ENCODE data around the gene OR1M1.

OR1M1 gene

DNA sequence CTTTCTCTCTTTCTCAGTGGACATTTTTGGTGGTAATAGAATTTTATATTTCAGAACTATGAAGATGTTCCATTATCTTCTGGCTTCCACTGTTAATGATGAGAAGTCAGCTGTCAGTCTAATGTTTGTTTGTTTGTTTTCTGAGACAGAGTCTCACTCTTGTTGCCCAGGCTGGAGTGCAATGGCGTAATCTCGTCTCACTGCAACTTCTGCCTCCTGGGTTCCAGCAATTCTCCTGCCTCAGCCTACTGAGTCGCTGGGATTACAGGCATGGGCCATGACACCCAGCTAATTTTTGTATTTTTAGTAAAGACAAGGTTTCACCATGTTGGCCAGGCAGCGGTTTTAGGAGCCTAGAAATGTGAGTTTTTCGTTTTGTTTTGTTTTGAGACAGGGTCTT is 58.1 kb downstream of the OR1M1 start:
- Histone ChIP-seq H4K20me1 (ENCODE audit: insufficient read depth, low read length) (no peaks in the 10 kb centered on the region), H3K79me2 (ENCODE audit: low read length) (peaks cover 94% of the 10 kb centered on the region), H3K9me3 (replicated peaks; ENCODE audit: insufficient read depth, low read length) (peaks cover 4% of the 10 kb centered on the region; the same call in 1 of the 2 replicates), H3K27me3 (replicated peaks; ENCODE audit: insufficient read depth, low read length) (no peaks in the 10 kb centered on the region), H3K4me3 (ENCODE audit: low read length) (no peak overlapping the region), H3F3A (ENCODE audit: insufficient read depth, low read length) (no peaks in the 10 kb centered on the region), H3K4me2 (ENCODE audit: low read depth, low read length) (no peak overlapping the region), H3K36me3 (replicated peaks; ENCODE audit: insufficient read depth, low read length) (peaks cover 25% of the 10 kb centered on the region), H3K27ac (ENCODE audit: low read length) (no peak overlapping the region), H3K9ac (ENCODE audit: low read length) (no peak overlapping the region), H3K9me2 (replicated peaks; ENCODE audit: insufficient read depth, low read length) (no peaks in the 10 kb centered on the region), H2AFZ (ENCODE audit: low read length) (no peak overlapping the region), H3K4me1 (ENCODE audit: low read length) (0 out of 2 replicates have a peak, but pooled peaks cover 5% of the 10 kb centered on the region)
- DNase-seq: no peak
- TF ChIP-seq EZH2 (optimal IDR thresholded peaks at IDR 0.05; ENCODE audit: low read depth, low read length) (no peak), EZH2phosphoT487 (IDR thresholded peaks at IDR 0.05; ENCODE audit: low read length) (no peak)
- TF ChIP-seq, protein P1, sequence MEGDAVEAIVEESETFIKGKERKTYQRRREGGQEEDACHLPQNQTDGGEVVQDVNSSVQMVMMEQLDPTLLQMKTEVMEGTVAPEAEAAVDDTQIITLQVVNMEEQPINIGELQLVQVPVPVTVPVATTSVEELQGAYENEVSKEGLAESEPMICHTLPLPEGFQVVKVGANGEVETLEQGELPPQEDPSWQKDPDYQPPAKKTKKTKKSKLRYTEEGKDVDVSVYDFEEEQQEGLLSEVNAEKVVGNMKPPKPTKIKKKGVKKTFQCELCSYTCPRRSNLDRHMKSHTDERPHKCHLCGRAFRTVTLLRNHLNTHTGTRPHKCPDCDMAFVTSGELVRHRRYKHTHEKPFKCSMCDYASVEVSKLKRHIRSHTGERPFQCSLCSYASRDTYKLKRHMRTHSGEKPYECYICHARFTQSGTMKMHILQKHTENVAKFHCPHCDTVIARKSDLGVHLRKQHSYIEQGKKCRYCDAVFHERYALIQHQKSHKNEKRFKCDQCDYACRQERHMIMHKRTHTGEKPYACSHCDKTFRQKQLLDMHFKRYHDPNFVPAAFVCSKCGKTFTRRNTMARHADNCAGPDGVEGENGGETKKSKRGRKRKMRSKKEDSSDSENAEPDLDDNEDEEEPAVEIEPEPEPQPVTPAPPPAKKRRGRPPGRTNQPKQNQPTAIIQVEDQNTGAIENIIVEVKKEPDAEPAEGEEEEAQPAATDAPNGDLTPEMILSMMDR (IDR thresholded peaks at IDR 0.05; ENCODE audit: low read length): no peak

Measured in MM.1S (cell line).